HepG2 (cell line): ENCODE data around the gene ATP7B.
"Not testable (repeated sequence)": the region's sequence is repeated elsewhere in the genome, so short reads cannot be mapped to it uniquely, and the experiment has no call there.

Experiments
- ATF6 ChIP-seq: sonication (generic); formaldehyde crosslinking; conservative IDR thresholded peaks from 2 replicates; pipeline ENCODE4 v1.4.0; 2020; ENCODE audit warnings: missing genetic modification reagents
- POLR2A ChIP-seq, 2 experiments: IDR thresholded peaks; 2 replicates each; pipeline ENCODE4 v1.6.1; 2011; ENCODE audit warnings: low read depth in 2 of 2, low read length in 2 of 2, mild to moderate bottlenecking in 1 of 2, moderate library complexity in 1 of 2; ENCODE audit not compliant: insufficient read depth in 1 of 2
- SRF ChIP-seq: IDR thresholded peaks from 2 replicates; pipeline ENCODE4 v1.6.1; 2011; ENCODE audit warnings: mild to moderate bottlenecking, low read depth, low read length, moderate library complexity
- YY1 ChIP-seq: IDR thresholded peaks from 2 replicates; pipeline ENCODE4 v1.6.1; 2011; ENCODE audit warnings: low read length, low read depth, moderate library complexity, mild to moderate bottlenecking; ENCODE audit not compliant: insufficient read depth, insufficient replicate concordance
- ZSCAN30 ChIP-seq: sonication (generic); formaldehyde crosslinking; IDR thresholded peaks from 2 replicates; pipeline ENCODE4 v1.5.0; 2020; ENCODE audit warnings: mild to moderate bottlenecking, missing genetic modification reagents

GRCh38 chr13:51909265-51909664, 102.0 kb downstream of the ATP7B start:
- not testable (repeated sequence) for TF ChIP-seq SRF; YY1; ZSCAN30 (CRISPR knock-in tag); ATF6 (CRISPR knock-in tag); POLR2A (IDR thresholded peaks at IDR 0.05; ENCODE audit: insufficient read depth in 1 of 2, low read depth in 2 of 2, low read length in 2 of 2)
